Uterus (tissue), 4 donors: ENCODE data around the gene SLC38A10. TPM values are rescaled to one million over a fixed set of nuclear protein-coding genes. Genes with fewer than 3 reads are reported as not detected.

Source experiments
- DNase-seq, 2 donors: peaks; one replicate each; pipeline ENCODE4 v3.0.0-alpha.2; 2019 to 2020
- H3K27ac ChIP-seq, 2 donors: fragments of 200-600 bp; sonication (generic); 1 replicate in 1 of 2; 2 replicates in 1 of 2; pipeline ENCODE4 v1.5.1; 2016 to 2018
- H3K27me3 ChIP-seq, 2 donors: fragments of 200-600 bp; sonication (generic); one replicate each; pipeline ENCODE4 v1.5.1; 2018 to 2019; ENCODE audit warnings: control low read depth in 1 of 2
- H3K36me3 ChIP-seq, 2 donors: fragments of 200-600 bp; sonication (generic); one replicate each; pipeline ENCODE4 v1.5.1; 2019; ENCODE audit warnings: control low read depth in 1 of 2
- H3K4me1 ChIP-seq, 2 donors: fragments of 200-600 bp; sonication (generic); one replicate each; pipeline ENCODE4 v1.5.1; 2018 to 2019; ENCODE audit warnings: control low read depth in 1 of 2
- H3K4me3 ChIP-seq, 2 donors: fragments of 200-600 bp; sonication (generic); 1 replicate in 1 of 2; 2 replicates in 1 of 2; pipeline ENCODE4 v1.5.1; 2018 to 2019; ENCODE audit warnings: mild to moderate bottlenecking in 1 of 2
- H3K9me3 ChIP-seq, 2 donors: fragments of 200-600 bp; sonication (generic); one replicate each; pipeline ENCODE4 v1.5.1; 2019; ENCODE audit warnings: control low read depth in 1 of 2
- CTCF ChIP-seq, 4 experiments: fragments of 200-600 bp in 2 of 4; fragments of 450-650 bp in 2 of 4; sonication (generic) in 2 of 4; IDR thresholded peaks; one replicate each; pipeline ENCODE4 v1.5.1; 2016 to 2019; ENCODE audit warnings: antibody characterized with exemption in 4 of 4, mild to moderate bottlenecking in 2 of 4, moderate library complexity in 1 of 4
- POLR2A ChIP-seq, 2 donors: fragments of 450-650 bp; IDR thresholded peaks; one replicate each; pipeline ENCODE4 v1.6.1; 2016; ENCODE audit warnings: antibody characterized with exemption in 2 of 2, mild to moderate bottlenecking in 1 of 2, moderate library complexity in 1 of 2
- intact Hi-C: fragments of 100-400 bp; cut with DNase I; formaldehyde crosslinking; loops from one replicate; pipeline ENCODE4 v1.15.1; 2023; ENCODE audit warnings: low total_unique reads
- total RNA-seq, 4 donors: library from RNA; depleted of rRNA in 3 of 4; stranded (reverse); fragments of >200 nt in 3 of 4; gene quantifications; one replicate each; pipeline versions ENCODE4 v1.1.0 to v1.2.4, GENCODE V29; 2014 to 2023
- donor health status: DM: yes; HTN: yes; CAD: no.

Gene SLC38A10
- total RNA-seq, 4 donors from 2014 or later: 50.7 to 55.4 (median 53.3) TPM

- no peaks in the 10 kb centered on the region for H3K27me3 ChIP-seq
- H3K4me3 ChIP-seq: no peak overlapping the region
- H3K9me3 ChIP-seq: no peaks in the 10 kb centered on the region
- H3K36me3 ChIP-seq: no peaks in the 10 kb centered on the region
- no peak overlapping the region for H3K27ac ChIP-seq
- intact Hi-C loops: no loop called here
- DNase-seq: no peak
- no peaks in the 10 kb centered on the region for H3K4me1 ChIP-seq
- TF ChIP-seq CTCF (IDR thresholded peaks at IDR 0.05) (no peak), POLR2A (IDR thresholded peaks at IDR 0.05) (no peak)
These were observed 99.1 kb downstream of the SLC38A10 start for GRCh38 chr17:81195941-81196495.

Other genes with a start within 250 kb of the SLC38A10 start
- not detected for gene PVALEF, start 129.8 kb downstream of the SLC38A10 start, total RNA-seq
- gene AATK, start 129.1 kb downstream of the SLC38A10 start, total RNA-seq: 1 to 10 TPM in 2 of 4 donors, under 1 TPM in 2; 0.51 to 5.9 (median 3.0) TPM
- 10 to 100 TPM in 2 of 4 donors, 1 to 10 TPM in 2; 2.9 to 13.3 (median 10.0) TPM for gene CEP131, start 72.3 kb downstream of the SLC38A10 start, total RNA-seq
- gene TEPSIN, start 56.3 kb downstream of the SLC38A10 start, total RNA-seq: 10 to 100 TPM in 2 of 4 donors, 1 to 10 TPM in 1, not detected in 1; 6.4 to 31.2 (median 22.6) TPM
- gene NDUFAF8, start 56.0 kb downstream of the SLC38A10 start, total RNA-seq: 10 to 100 TPM in 1 of 4 donors, 1 to 10 TPM in 3; 1.8 to 31.9 (median 6.7) TPM
- gene BAHCC1, start 100.2 kb upstream of the SLC38A10 start, total RNA-seq: 10 to 100 TPM in 2 of 4 donors, 1 to 10 TPM in 2; 1.5 to 34.1 (median 8.5) TPM
- gene ACTG1, start 217.5 kb upstream of the SLC38A10 start, total RNA-seq: 1,000 to 10,000 TPM; 1,023 to 5,472 (median 2,159) TPM
- 1 to 10 TPM in 2 of 4 donors, not detected in 2; 5.0 to 7.4 TPM for gene FSCN2, start 233.1 kb upstream of the SLC38A10 start, total RNA-seq